Astrocyte (in vitro differentiated cells and primary cell): ENCODE data around the gene KLC3. TPM values are rescaled to one million over a fixed set of nuclear protein-coding genes. Genes with fewer than 3 reads are reported as not detected.
"Not testable (repeated sequence)": the region's sequence is repeated elsewhere in the genome, so short reads cannot be mapped to it uniquely, and the experiment has no call there.

ENCODE experiments used
- DNase-seq: peaks from one replicate; pipeline ENCODE4 v3.0.0-alpha.2; 2010; ENCODE audit warnings: low read depth
- FAIRE-seq: peaks from 2 replicates; lab custom pipeline; 2011; peaks lifted over from hg19 to GRCh38; lab: Jason Lieb, UNC
- H2AFZ ChIP-seq: 2 replicates; pipeline ENCODE4 v1.6.0; 2012; ENCODE audit warnings: low read depth, low read length, inconsistent platforms
- H3K27ac ChIP-seq: 2 replicates; pipeline ENCODE4 v1.5.1; 2011; ENCODE audit warnings: low read depth, low read length, inconsistent platforms
- H3K27me3 ChIP-seq: 2 replicates; pipeline ENCODE4 v1.6.0; 2011; ENCODE audit warnings: low read length, inconsistent platforms; ENCODE audit not compliant: insufficient read depth
- H3K36me3 ChIP-seq: 2 replicates; pipeline ENCODE4 v1.5.1; 2011; ENCODE audit warnings: low read length, inconsistent platforms; ENCODE audit not compliant: insufficient read depth
- H3K4me1 ChIP-seq: 2 replicates; pipeline ENCODE4 v1.5.1; 2011; ENCODE audit warnings: low read length, inconsistent platforms; ENCODE audit not compliant: insufficient read depth
- H3K4me2 ChIP-seq: 2 replicates; pipeline ENCODE4 v1.6.0; 2012; ENCODE audit warnings: low read length, inconsistent platforms
- H3K4me3 ChIP-seq: 2 replicates; pipeline ENCODE4 v1.5.1; 2011; ENCODE audit warnings: low read depth, mild to moderate bottlenecking, low read length, inconsistent platforms; ENCODE audit not compliant: insufficient read depth
- H3K79me2 ChIP-seq: 2 replicates; pipeline ENCODE4 v1.6.0; 2012; ENCODE audit warnings: mild to moderate bottlenecking, low read length, inconsistent platforms; ENCODE audit not compliant: insufficient read depth
- H3K9ac ChIP-seq: 2 replicates; pipeline ENCODE4 v1.6.0; 2012; ENCODE audit warnings: mild to moderate bottlenecking, low read length, inconsistent platforms
- H3K9me3 ChIP-seq: 2 replicates; pipeline ENCODE4 v1.5.1; 2012; ENCODE audit warnings: low read depth, mild to moderate bottlenecking, low read length, inconsistent platforms; ENCODE audit not compliant: insufficient read depth
- H4K20me1 ChIP-seq: 2 replicates; pipeline ENCODE4 v1.6.0; 2012; ENCODE audit warnings: low read length, inconsistent platforms; ENCODE audit not compliant: insufficient read depth
- H3K27ac Mint-ChIP-seq: one replicate; pipeline ENCODE4 v1.8.0; 2021; ENCODE audit warnings: mild to moderate bottlenecking, mixed read lengths; ENCODE audit not compliant: unreplicated experiment
- H3K27me3 Mint-ChIP-seq: one replicate; pipeline ENCODE4 v1.8.0; 2021; ENCODE audit warnings: low read depth, mixed read lengths; ENCODE audit not compliant: unreplicated experiment
- H3K36me3 Mint-ChIP-seq: one replicate; pipeline ENCODE4 v1.8.0; 2021; ENCODE audit warnings: low read depth, mixed read lengths; ENCODE audit not compliant: unreplicated experiment
- H3K4me1 Mint-ChIP-seq: one replicate; pipeline ENCODE4 v1.8.0; 2021; ENCODE audit warnings: low read depth, mixed read lengths; ENCODE audit not compliant: unreplicated experiment
- H3K4me3 Mint-ChIP-seq: one replicate; pipeline ENCODE4 v1.8.0; 2021; ENCODE audit warnings: mild to moderate bottlenecking, moderate library complexity, mixed read lengths; ENCODE audit not compliant: unreplicated experiment
- H3K9me3 Mint-ChIP-seq: one replicate; pipeline ENCODE4 v1.8.0; 2021; ENCODE audit warnings: mild to moderate bottlenecking, mixed read lengths; ENCODE audit not compliant: unreplicated experiment
- CTCF ChIP-seq: IDR thresholded peaks from 2 replicates; pipeline ENCODE4 v1.5.1; 2011; ENCODE audit warnings: low read depth, mild to moderate bottlenecking, inconsistent platforms, low read length, moderate library complexity; ENCODE audit not compliant: insufficient read depth
- EZH2 ChIP-seq: IDR thresholded peaks from 2 replicates; pipeline ENCODE4 v1.6.1; 2012; ENCODE audit warnings: mild to moderate bottlenecking, low read length, inconsistent platforms; ENCODE audit not compliant: insufficient read depth
- total RNA-seq: library from RNA; stranded (reverse); gene quantifications from 2 replicates; pipeline ENCODE4 v1.2.1, GENCODE V29; 2021

Gene KLC3
- total RNA-seq, 1 donor from 2014 or later: 1.2 TPM

- Mint-ChIP-seq H3K9me3 (no peaks in the 10 kb centered on the region), H3K4me1 (no peaks in the 10 kb centered on the region), H3K27me3 (peaks cover 24% of the 10 kb centered on the region), H3K4me3 (no peak overlapping the region), H3K36me3 (no peaks in the 10 kb centered on the region), H3K27ac (no peak overlapping the region)
- Histone ChIP-seq H3K9me3 (no peaks in the 10 kb centered on the region), H3K79me2 (no peaks in the 10 kb centered on the region), H3K4me3 (no peak overlapping the region), H2AFZ (no peak overlapping the region), H4K20me1 (no peaks in the 10 kb centered on the region), H3K4me1 (no peaks in the 10 kb centered on the region), H3K27ac (no peak overlapping the region), H3K36me3 (no peaks in the 10 kb centered on the region), H3K9ac (no peak overlapping the region), H3K4me2 (no peak overlapping the region), H3K27me3 (peaks cover 6% of the 10 kb centered on the region)
- TF ChIP-seq CTCF (no peak), EZH2 (no peak)
- DNase-seq (no peak), FAIRE-seq (no peak)
Observed at GRCh38 chr19:45311621-45312020, 28.9 kb upstream of the KLC3 start.

- not testable (repeated sequence) for H2AFZ ChIP-seq, H4K20me1 ChIP-seq, DNase-seq, H3K36me3 ChIP-seq, H3K9me3 ChIP-seq, FAIRE-seq, H3K9ac ChIP-seq, H3K27me3 ChIP-seq, H3K4me3 Mint-ChIP-seq, H3K4me1 ChIP-seq, H3K79me2 ChIP-seq, H3K4me3 ChIP-seq, H3K4me1 Mint-ChIP-seq, H3K4me2 ChIP-seq, H3K36me3 Mint-ChIP-seq, H3K27ac Mint-ChIP-seq, H3K9me3 Mint-ChIP-seq, H3K27ac ChIP-seq
- peaks cover 28% of the 10 kb centered on the region for H3K27me3 Mint-ChIP-seq
Observed at GRCh38 chr19:45312285-45312684, 28.3 kb upstream of the KLC3 start.

- Histone ChIP-seq H3K4me2 (no peak overlapping the region), H3K79me2 (no peaks in the 10 kb centered on the region), H3K4me1 (no peaks in the 10 kb centered on the region), H3K4me3 (no peak overlapping the region), H3K27ac (no peak overlapping the region), H2AFZ (no peak overlapping the region), H3K9ac (no peak overlapping the region), H3K36me3 (no peaks in the 10 kb centered on the region), H3K27me3 (peaks cover 6% of the 10 kb centered on the region), H4K20me1 (no peaks in the 10 kb centered on the region), H3K9me3 (no peaks in the 10 kb centered on the region)
- no peaks in the 10 kb centered on the region for H3K9me3 Mint-ChIP-seq
- no peak overlapping the region for H3K27ac Mint-ChIP-seq
- FAIRE-seq (no peak), DNase-seq (no peak)
- H3K36me3 Mint-ChIP-seq: no peaks in the 10 kb centered on the region
- H3K27me3 Mint-ChIP-seq: peaks cover 39% of the 10 kb centered on the region
- no peak for TF ChIP-seq EZH2
- no peak for TF ChIP-seq CTCF
- no peaks in the 10 kb centered on the region for H3K4me1 Mint-ChIP-seq
- no peak overlapping the region for H3K4me3 Mint-ChIP-seq
Observed at GRCh38 chr19:45314708-45315245, 25.8 kb upstream of the KLC3 start.
